ENCODE measurements around the gene APC. TPM values are rescaled to one million over a fixed set of nuclear protein-coding genes. Genes with fewer than 3 reads are reported as not detected.
A peak's percentile ranks its signal among the peaks of the same experiment; 100 is the strongest.
"Not testable (repeated sequence)": the region's sequence is repeated elsewhere in the genome, so short reads cannot be mapped to it uniquely, and the experiment has no call there.

APC gene
- total and polyA plus RNA-seq, 4 donors: 4.1 to 103 (median 23.1) TPM

DNA sequence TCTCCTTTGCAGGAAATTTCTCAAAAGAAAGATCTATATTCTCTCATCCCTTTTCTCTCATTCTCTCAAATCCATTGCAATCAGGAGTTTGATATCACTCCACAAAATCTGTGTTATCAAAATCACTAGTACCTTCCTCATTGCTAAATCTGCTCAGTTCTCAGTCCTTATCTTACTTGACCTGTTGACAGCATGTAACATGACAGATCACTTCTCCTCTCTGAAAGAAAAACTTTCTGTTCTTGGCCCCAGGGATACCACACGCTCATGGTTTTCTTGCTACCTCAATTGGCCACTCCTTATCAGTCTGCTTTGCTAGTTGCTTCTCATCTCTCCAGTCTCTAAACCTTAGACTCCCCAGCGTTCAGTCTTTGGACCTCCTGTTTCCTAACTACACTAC, 145.5 kb downstream of the APC start:
- Histone ChIP-seq H3K4me1 (ENCODE audit: control insufficient read depth in 5 of 5, insufficient read depth in 5 of 5, low read length in 5 of 5) (peaks cover 0 to 10% (median 0%) of the 10 kb centered on the region in 5 donors), H3K9me3 (ENCODE audit: control insufficient read depth in 4 of 4, insufficient read depth in 3 of 4, low read length in 3 of 4) (no peaks in the 10 kb centered on the region), H3K9ac (ENCODE audit: insufficient read depth in 1 of 2, low read length in 2 of 2) (no peak overlapping the region), H3K4me3 (no peak overlapping the region), H3K27me3 (ENCODE audit: control insufficient read depth in 3 of 3, insufficient read depth in 3 of 3, low read length in 2 of 3) (no peaks in the 10 kb centered on the region), H3K36me3 (ENCODE audit: control insufficient read depth in 4 of 4, insufficient read depth in 4 of 4, low read length in 4 of 4) (peaks cover 29 to 55% (median 40%) of the 10 kb centered on the region in 4 donors), H3K27ac (ENCODE audit: low read depth in 1 of 2, low read length in 1 of 2) (no peak overlapping the region)
- ATAC-seq (ENCODE audit: insufficient read depth, low FRiP score): no peak
- no peak for DNase-seq
- WGBS, 2 donors: 84 to 90% methylated on average over 2 of the region's 2 CpGs
- TF ChIP-seq, protein P1, sequence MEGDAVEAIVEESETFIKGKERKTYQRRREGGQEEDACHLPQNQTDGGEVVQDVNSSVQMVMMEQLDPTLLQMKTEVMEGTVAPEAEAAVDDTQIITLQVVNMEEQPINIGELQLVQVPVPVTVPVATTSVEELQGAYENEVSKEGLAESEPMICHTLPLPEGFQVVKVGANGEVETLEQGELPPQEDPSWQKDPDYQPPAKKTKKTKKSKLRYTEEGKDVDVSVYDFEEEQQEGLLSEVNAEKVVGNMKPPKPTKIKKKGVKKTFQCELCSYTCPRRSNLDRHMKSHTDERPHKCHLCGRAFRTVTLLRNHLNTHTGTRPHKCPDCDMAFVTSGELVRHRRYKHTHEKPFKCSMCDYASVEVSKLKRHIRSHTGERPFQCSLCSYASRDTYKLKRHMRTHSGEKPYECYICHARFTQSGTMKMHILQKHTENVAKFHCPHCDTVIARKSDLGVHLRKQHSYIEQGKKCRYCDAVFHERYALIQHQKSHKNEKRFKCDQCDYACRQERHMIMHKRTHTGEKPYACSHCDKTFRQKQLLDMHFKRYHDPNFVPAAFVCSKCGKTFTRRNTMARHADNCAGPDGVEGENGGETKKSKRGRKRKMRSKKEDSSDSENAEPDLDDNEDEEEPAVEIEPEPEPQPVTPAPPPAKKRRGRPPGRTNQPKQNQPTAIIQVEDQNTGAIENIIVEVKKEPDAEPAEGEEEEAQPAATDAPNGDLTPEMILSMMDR (IDR thresholded peaks at IDR 0.05; ENCODE audit: control extremely low read depth, extremely low read depth): no peak

DNA sequence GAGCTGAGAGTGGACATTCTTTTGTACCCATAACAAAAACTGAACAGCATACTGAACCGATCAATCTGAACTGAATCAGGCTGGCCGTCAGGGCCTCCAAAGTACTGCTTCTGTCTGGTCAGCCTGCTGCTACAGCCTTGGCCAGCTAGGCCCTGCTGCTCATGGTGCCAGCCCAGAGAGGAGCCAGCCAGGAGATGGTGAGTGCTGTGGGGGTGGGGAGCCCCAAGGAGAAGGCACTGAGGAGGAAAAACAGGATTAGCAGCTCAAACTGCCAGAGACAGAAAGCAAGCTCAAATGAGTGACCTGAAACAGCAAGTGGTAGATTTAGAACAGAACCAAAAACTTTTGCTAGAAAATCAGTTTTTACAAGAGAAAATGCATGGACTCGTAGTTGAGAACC, 147.3 kb downstream of the APC start:
- no peak for ATAC-seq (ENCODE audit: insufficient read depth, low FRiP score)
- peak in 1 of 3 donors; percentile 7 for DNase-seq
- peaks cover 0 to 10% (median 0%) of the 10 kb centered on the region in 5 donors for H3K4me1 ChIP-seq (ENCODE audit: control insufficient read depth in 5 of 5, insufficient read depth in 5 of 5, low read length in 5 of 5)
- WGBS, 2 donors: 83 to 84% methylated on average over 3 of the region's 3 CpGs
- H3K9ac ChIP-seq (ENCODE audit: insufficient read depth in 1 of 2, low read length in 2 of 2): no peak overlapping the region
- H3K27ac ChIP-seq (ENCODE audit: low read depth in 1 of 2, low read length in 1 of 2): no peak overlapping the region
- no peak overlapping the region for H3K4me3 ChIP-seq
- H3K27me3 ChIP-seq (ENCODE audit: control insufficient read depth in 3 of 3, insufficient read depth in 3 of 3, low read length in 2 of 3): no peaks in the 10 kb centered on the region
- no peaks in the 10 kb centered on the region for H3K9me3 ChIP-seq (ENCODE audit: control insufficient read depth in 4 of 4, insufficient read depth in 3 of 4, low read length in 3 of 4)
- TF ChIP-seq, protein P1 (IDR thresholded peaks at IDR 0.05; ENCODE audit: control extremely low read depth, extremely low read depth): no peak
- peaks cover 28 to 53% (median 38%) of the 10 kb centered on the region in 4 donors for H3K36me3 ChIP-seq (ENCODE audit: control insufficient read depth in 4 of 4, insufficient read depth in 4 of 4, low read length in 4 of 4)

DNA sequence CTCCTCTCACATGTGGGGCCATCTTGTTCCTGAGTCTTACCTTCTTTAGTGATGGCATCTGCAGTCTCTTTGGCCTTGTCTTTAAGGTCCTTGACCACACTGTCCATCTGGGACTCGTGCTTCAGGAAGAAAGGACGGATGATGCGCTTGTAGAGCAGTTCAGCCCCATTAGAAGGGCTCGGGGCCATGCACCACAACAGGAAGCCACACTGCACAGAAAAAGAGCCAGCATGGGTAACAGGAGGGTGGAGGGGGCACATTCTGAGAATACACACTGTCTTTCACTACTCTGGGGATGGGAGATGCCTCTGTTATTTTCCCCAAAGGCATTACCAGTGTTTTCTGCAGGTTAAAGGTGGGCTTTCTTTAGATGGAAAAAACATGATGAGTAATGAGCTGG, 149.3 kb downstream of the APC start:
- DNase-seq (no peak), ATAC-seq (ENCODE audit: insufficient read depth, low FRiP score) (no peak)
- H3K9ac ChIP-seq (ENCODE audit: insufficient read depth in 1 of 2, low read length in 2 of 2): no peak overlapping the region
- 82 to 85% methylated on average over 4 of the region's 4 CpGs for WGBS, 2 donors
- no peak overlapping the region for H3K27ac ChIP-seq (ENCODE audit: low read depth in 1 of 2, low read length in 1 of 2)
- peaks cover 28 to 46% (median 35%) of the 10 kb centered on the region in 4 donors for H3K36me3 ChIP-seq (ENCODE audit: control insufficient read depth in 4 of 4, insufficient read depth in 4 of 4, low read length in 4 of 4)
- TF ChIP-seq, protein P1 (IDR thresholded peaks at IDR 0.05; ENCODE audit: control extremely low read depth, extremely low read depth): no peak
- no peaks in the 10 kb centered on the region for H3K9me3 ChIP-seq (ENCODE audit: control insufficient read depth in 4 of 4, insufficient read depth in 3 of 4, low read length in 3 of 4)
- no peaks in the 10 kb centered on the region for H3K27me3 ChIP-seq (ENCODE audit: control insufficient read depth in 3 of 3, insufficient read depth in 3 of 3, low read length in 2 of 3)
- no peak overlapping the region for H3K4me3 ChIP-seq
- H3K4me1 ChIP-seq (ENCODE audit: control insufficient read depth in 5 of 5, insufficient read depth in 5 of 5, low read length in 5 of 5): peaks cover 0 to 10% (median 0%) of the 10 kb centered on the region in 5 donors

DNA sequence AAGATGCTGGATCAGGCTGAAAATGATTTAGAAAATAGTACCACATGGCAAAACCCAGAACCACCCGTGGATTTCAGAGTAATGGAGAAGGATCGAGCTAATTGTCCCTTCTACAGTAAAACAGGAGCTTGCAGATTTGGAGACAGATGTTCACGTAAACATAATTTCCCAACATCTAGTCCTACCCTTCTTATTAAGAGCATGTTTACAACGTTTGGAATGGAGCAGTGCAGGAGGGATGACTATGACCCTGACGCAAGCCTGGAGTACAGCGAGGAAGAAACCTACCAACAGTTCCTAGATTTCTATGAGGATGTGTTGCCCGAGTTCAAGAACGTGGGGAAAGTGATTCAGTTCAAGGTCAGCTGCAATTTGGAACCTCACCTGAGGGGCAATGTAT, 154.4 kb downstream of the APC start:
- not testable (repeated sequence) for H3K9me3 ChIP-seq (ENCODE audit: control insufficient read depth in 4 of 4, insufficient read depth in 3 of 4, low read length in 3 of 4); H3K27ac ChIP-seq (ENCODE audit: low read depth in 1 of 2, low read length in 1 of 2); H3K9ac ChIP-seq (ENCODE audit: insufficient read depth in 1 of 2, low read length in 2 of 2); ATAC-seq (ENCODE audit: insufficient read depth, low FRiP score); H3K27me3 ChIP-seq (ENCODE audit: control insufficient read depth in 3 of 3, insufficient read depth in 3 of 3, low read length in 2 of 3); H3K4me3 ChIP-seq; DNase-seq
- peaks cover 0 to 11% (median 0%) of the 10 kb centered on the region in 5 donors for H3K4me1 ChIP-seq (ENCODE audit: control insufficient read depth in 5 of 5, insufficient read depth in 5 of 5, low read length in 5 of 5)
- H3K36me3 ChIP-seq (ENCODE audit: control insufficient read depth in 4 of 4, insufficient read depth in 4 of 4, low read length in 4 of 4): peaks cover 6 to 20% (median 14%) of the 10 kb centered on the region in 4 donors
- WGBS, 2 donors: 90 to 93% methylated on average over 8 of the region's 8 CpGs

All from lung (tissue), 12 donors.